ENCODE measurements around the gene C5orf52.

C5orf52 gene

GRCh38 chr5:157652377-157652692, 19.0 kb upstream of the C5orf52 start, which contains the start of gene SOX30:
TSS of gene SOX30 (minus strand) at chr5:157652438. CDS start at chr5:157652078, 360 bp downstream.
- H3K27ac ChIP-seq (ENCODE audit: low read depth, low read length): no peak within 1 kb of the TSS

GRCh38 chr5:157657516-157657915, 13.8 kb upstream of the C5orf52 start:
- TF ChIP-seq EZH2phosphoT487 (conservative IDR thresholded peaks at IDR 0.05; ENCODE audit: low read length) (no peak), CTCF (IDR thresholded peaks at IDR 0.05; ENCODE audit: insufficient read depth, low read length, poor library complexity, severe bottlenecking) (no peak)
- Histone ChIP-seq H3K4me3 (ENCODE audit: insufficient read depth, low read length, poor library complexity, severe bottlenecking) (no peak overlapping the region), H3K36me3 (ENCODE audit: low read length) (peaks cover 4% of the 10 kb centered on the region), H3F3A (ENCODE audit: insufficient read depth) (no peaks in the 10 kb centered on the region), H3K9me3 (ENCODE audit: insufficient read depth, low read length) (peaks cover 42% of the 10 kb centered on the region; the same call in 1 of the 2 replicates), H3K79me2 (ENCODE audit: insufficient read depth, low read length) (no peaks in the 10 kb centered on the region), H3K27ac (ENCODE audit: low read depth, low read length) (no peak overlapping the region), H2AFZ (ENCODE audit: low read depth, low read length, severe bottlenecking) (no peak overlapping the region), H4K20me1 (ENCODE audit: low read depth, low read length) (no peaks in the 10 kb centered on the region), H3K9ac (ENCODE audit: low read length) (no peak overlapping the region), H3K27me3 (ENCODE audit: low read length) (no peaks in the 10 kb centered on the region), H3K9me2 (replicated peaks; ENCODE audit: insufficient read depth, low read length) (no peaks in the 10 kb centered on the region), H3K4me2 (ENCODE audit: low read depth, low read length, poor library complexity, severe bottlenecking) (no peak overlapping the region)

More at GRCh38 chr5:157652377-157652692, 19.0 kb upstream of the C5orf52 start, which contains the start of gene SOX30:
- peaks cover 17% of the 10 kb centered on the region; the same call in 1 of the 2 replicates for H3K9me3 ChIP-seq (ENCODE audit: insufficient read depth, low read length)
- H3K27me3 ChIP-seq (ENCODE audit: low read length): no peaks in the 10 kb centered on the region
- H3F3A ChIP-seq (ENCODE audit: insufficient read depth): peaks cover 6% of the 10 kb centered on the region; the same call in 1 of the 2 replicates
- peak within 1 kb of the TSS; percentile 29; the same call in 1 of the 2 replicates for H3K9ac ChIP-seq (ENCODE audit: low read length)
- H4K20me1 ChIP-seq (ENCODE audit: low read depth, low read length): no peaks in the 10 kb centered on the region
- H3K36me3 ChIP-seq (ENCODE audit: low read length): 0 out of 2 replicates have a peak, but pooled peaks cover 4% of the 10 kb centered on the region
- no peaks in the 10 kb centered on the region for H3K9me2 ChIP-seq (replicated peaks; ENCODE audit: insufficient read depth, low read length)
- peak within 1 kb of the TSS; percentile 78 for H2AFZ ChIP-seq (ENCODE audit: low read depth, low read length, severe bottlenecking)
- peak within 1 kb of the TSS; percentile 44 for H3K4me2 ChIP-seq (ENCODE audit: low read depth, low read length, poor library complexity, severe bottlenecking)
- no peaks in the 10 kb centered on the region for H3K79me2 ChIP-seq (ENCODE audit: insufficient read depth, low read length)
- peak within 1 kb of the TSS; percentile 25 for H3K4me3 ChIP-seq (ENCODE audit: insufficient read depth, low read length, poor library complexity, severe bottlenecking)
- TF ChIP-seq EZH2phosphoT487 (conservative IDR thresholded peaks at IDR 0.05; ENCODE audit: low read length): no peak
- TF ChIP-seq CTCF (IDR thresholded peaks at IDR 0.05; ENCODE audit: insufficient read depth, low read length, poor library complexity, severe bottlenecking): no peak

GRCh38 chr5:157658893-157659292, 12.4 kb upstream of the C5orf52 start:
- H3K27me3 ChIP-seq (ENCODE audit: low read length): no peaks in the 10 kb centered on the region
- no peaks in the 10 kb centered on the region for H3F3A ChIP-seq (ENCODE audit: insufficient read depth)
- H3K27ac ChIP-seq (ENCODE audit: low read depth, low read length): no peak overlapping the region
- no peak overlapping the region for H3K9ac ChIP-seq (ENCODE audit: low read length)
- peaks cover 39% of the 10 kb centered on the region; the same call in 1 of the 2 replicates for H3K9me3 ChIP-seq (ENCODE audit: insufficient read depth, low read length)
- no peak overlapping the region for H3K4me3 ChIP-seq (ENCODE audit: insufficient read depth, low read length, poor library complexity, severe bottlenecking)
- no peak for TF ChIP-seq EZH2phosphoT487 (conservative IDR thresholded peaks at IDR 0.05; ENCODE audit: low read length)
- TF ChIP-seq CTCF (IDR thresholded peaks at IDR 0.05; ENCODE audit: insufficient read depth, low read length, poor library complexity, severe bottlenecking): no peak
- no peaks in the 10 kb centered on the region for H4K20me1 ChIP-seq (ENCODE audit: low read depth, low read length)
- H3K79me2 ChIP-seq (ENCODE audit: insufficient read depth, low read length): no peaks in the 10 kb centered on the region
- no peaks in the 10 kb centered on the region; the same call in none of the 2 replicates for H3K36me3 ChIP-seq (ENCODE audit: low read length)
- no peak overlapping the region for H2AFZ ChIP-seq (ENCODE audit: low read depth, low read length, severe bottlenecking)
- H3K4me2 ChIP-seq (ENCODE audit: low read depth, low read length, poor library complexity, severe bottlenecking): no peak overlapping the region
- H3K9me2 ChIP-seq (replicated peaks; ENCODE audit: insufficient read depth, low read length): no peaks in the 10 kb centered on the region
